Ovary (tissue), 10 donors: ENCODE data around the gene GNAI2. TPM values are rescaled to one million over a fixed set of nuclear protein-coding genes. Genes with fewer than 3 reads are reported as not detected.

Source experiments
- DNase-seq, 5 donors: peaks; one replicate each; pipeline ENCODE4 v3.0.0-alpha.2; 2019 to 2020
- H3K27ac ChIP-seq, 2 donors: fragments of 200-600 bp; one replicate each; pipeline versions ENCODE4 v1.5.1 to v1.8.0; 2019 to 2022
- H3K27me3 ChIP-seq: fragments of 200-600 bp; one replicate; pipeline ENCODE4 v1.8.0; 2022
- H3K36me3 ChIP-seq: fragments of 200-600 bp; sonication (generic); one replicate; pipeline ENCODE4 v1.5.1; 2019
- H3K4me1 ChIP-seq: one replicate; pipeline ENCODE4 v1.8.1; 2013; ENCODE audit warnings: mild to moderate bottlenecking, moderate library complexity; ENCODE audit not compliant: insufficient read depth
- H3K4me3 ChIP-seq: fragments of 200-600 bp; sonication (generic); one replicate; pipeline ENCODE4 v1.5.1; 2017
- H3K9me3 ChIP-seq, 2 donors: fragments of 200-600 bp in 1 of 2; sonication (generic) in 1 of 2; one replicate each; pipeline versions ENCODE4 v1.5.1 to v1.8.1; 2013 to 2019; ENCODE audit warnings: mild to moderate bottlenecking in 1 of 2, moderate library complexity in 1 of 2
- EP300 ChIP-seq: sonication (generic); formaldehyde crosslinking; IDR thresholded peaks from one replicate; pipeline ENCODE4 v1.6.1; 2017; ENCODE audit warnings: antibody characterized with exemption
- POLR2A ChIP-seq: fragments of 450-650 bp; IDR thresholded peaks from one replicate; pipeline ENCODE4 v1.6.1; 2017; ENCODE audit warnings: antibody characterized with exemption, mild to moderate bottlenecking, moderate library complexity
- WGBS, 3 donors: extraction: QIAGEN DNeasy Blood & Tissue Kit in 1 of 3; methylation state at CpG; one replicate each; pipeline versions ENCODE4 v1.1.5 to v1.1.7; 2013 to 2017; 5-methylcytosine and 5-hydroxymethylcytosine counted together
- intact Hi-C, 4 donors: fragments of 100-400 bp; cut with DNase I; formaldehyde crosslinking; loops; one replicate each; pipeline versions ENCODE4 v1.11.0 to v1.15.1; 2022 to 2023
- long read RNA-seq, 3 donors: library from polyadenylated mRNA in 2 of 3; unstranded in 2 of 3; transcript quantifications; one replicate each; pipeline ENCODE4 v2.0.0 and lab custom pipeline, GENCODE V29; 2021 to 2026
- polyA plus RNA-seq, 2 donors: library from polyadenylated mRNA; stranded (reverse); fragments of 200-250 nt in 1 of 2; fragments of 350-450 nt in 1 of 2; fragmentation: Illumina TruSeq in 1 of 2; extraction: RNeasy Lipid Tissue Mini Kit (QIAGEN cat#74804) in 1 of 2; gene quantifications; one replicate each; pipeline ENCODE4 v1.2.3, GENCODE V29; 2013 to 2014
- total RNA-seq, 7 donors: library from RNA; depleted of rRNA in 2 of 7; stranded (reverse); fragments of >200 nt in 2 of 7; fragmentation: NEBNext Ultra II Directional in 3 of 7; extraction: Animal tissue kit (Norgen Biotek cat#: 25700) in 3 of 7; gene quantifications; one replicate each; pipeline versions ENCODE4 v1.1.0 to v1.2.4, GENCODE V29; 2016 to 2023
- TF ChIP-seq, protein P1 (sequence below), 3 donors: fragments of 450-650 bp in 2 of 3; fragments of 200-600 bp in 1 of 3; IDR thresholded peaks; one replicate each; pipeline versions ENCODE4 v1.5.1 to v1.8.0; 2016 to 2022; ENCODE audit warnings: antibody characterized with exemption in 3 of 3, mild to moderate bottlenecking in 1 of 3
- donor health status: DM: no; HTN: no; CAD: no; lungs with moderate emphysema.
- donor health status: DM: no; HTN: no; CAD: no.
- donor health status: Bipolar disorder and iron deficiency.
- donor health status: DM: yes; HTN: yes; CAD: no.
- donor health status: DM: no; HTN: no; CAD: no.
- donor health status: DM: yes; HTN: yes; CAD: no.

The GNAI2 gene
- total RNA-seq (100 to 1,000 TPM in 6 of 7 donors, 10 to 100 TPM in 1; 72.3 to 259 (median 212) TPM), polyA plus RNA-seq (100 to 1,000 TPM; 189 to 309 TPM)
- long read RNA-seq, donor 1, transcript GNAI2-202 (9 exons, 2,464 nt), result minor isoform, 8 of 58 reads
- long read RNA-seq, donor 1, transcript GNAI2-203 (9 exons, 2,407 nt), result major isoform, 13 of 58 reads
- long read RNA-seq, donor 1, transcript GNAI2-210 (7 exons, 2,445 nt), result minor isoform, 11 of 58 reads
- long read RNA-seq, donor 1, partial matches to known transcripts, result 19 of 58 reads
- long read RNA-seq, donor 1, other reads (novel, unspliced or antisense), result 6 of 58 reads
- long read RNA-seq, donor 2, transcript GNAI2-202 (9 exons, 2,464 nt), result major isoform, 41 of 63 reads
- long read RNA-seq, donor 2, partial matches to known transcripts, result 20 of 63 reads
- long read RNA-seq, donor 2, other reads (novel, unspliced or antisense), result 0 of 63 reads
- long read RNA-seq, donor 3, transcript GNAI2-202 (9 exons, 2,464 nt), result major isoform, 318 of 376 reads
- long read RNA-seq, donor 3, partial matches to known transcripts, result 17 of 376 reads
- long read RNA-seq, donor 3, other reads (novel, unspliced or antisense), result 35 of 376 reads

DNA sequence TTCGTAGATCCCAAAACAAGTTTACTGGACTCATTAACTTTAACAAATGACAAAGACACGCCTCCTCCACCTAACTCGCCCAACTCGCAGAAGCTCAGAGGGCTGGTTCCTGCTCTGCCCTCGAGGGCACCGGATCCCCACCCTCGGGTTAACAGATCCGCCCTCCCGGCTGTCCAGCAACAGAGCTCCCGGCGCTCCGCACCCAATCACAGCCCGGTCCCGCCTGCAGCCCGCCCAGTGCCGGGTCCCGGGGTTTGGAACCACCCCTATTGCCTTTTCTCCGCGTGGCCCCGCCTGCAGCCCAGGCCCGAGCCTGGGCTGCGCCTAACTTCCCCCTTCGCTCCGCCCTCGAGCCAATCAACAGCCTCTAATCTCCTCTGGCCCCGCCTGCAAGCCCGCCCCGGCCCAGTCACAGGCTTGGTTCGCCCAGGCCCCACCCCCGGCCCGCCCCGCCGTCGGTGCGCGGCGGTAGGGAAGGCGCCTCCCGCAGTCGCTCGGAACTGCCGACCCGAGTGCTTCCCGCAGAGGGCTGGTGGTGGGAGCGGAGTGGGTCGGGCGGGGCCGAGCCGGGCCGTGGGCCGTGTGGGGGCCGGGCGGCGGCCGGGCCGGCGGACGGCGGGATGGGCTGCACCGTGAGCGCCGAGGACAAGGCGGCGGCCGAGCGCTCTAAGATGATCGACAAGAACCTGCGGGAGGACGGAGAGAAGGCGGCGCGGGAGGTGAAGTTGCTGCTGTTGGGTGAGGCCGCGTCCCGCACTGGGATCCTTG lies at the start of gene GNAI2:
GNAI2 (plus strand) TSS at position 489 of the 768 bp plus-strand sequence; CDS start at position 621, 132 bp downstream.
- peak; percentile 98 to 99 (median 99) for DNase-seq
- intact Hi-C loops, result no loop called here
- Histone ChIP-seq H3K27ac (peak within 1 kb of the TSS; percentile 71 to 80), H3K36me3 (no peaks in the 10 kb centered on the region), H3K9me3 (no peaks in the 10 kb centered on the region), H3K4me3 (peak within 1 kb of the TSS; percentile 69), H3K4me1 (peaks cover 12% of the 10 kb centered on the region), H3K27me3 (no peaks in the 10 kb centered on the region)
- WGBS, 3 donors, result 1 to 2% (median 1%) methylated on average over 44 to 75 of the region's 75 CpGs
- TF ChIP-seq EP300 (no peak), POLR2A (peak; percentile 84)
- TF ChIP-seq, protein P1, sequence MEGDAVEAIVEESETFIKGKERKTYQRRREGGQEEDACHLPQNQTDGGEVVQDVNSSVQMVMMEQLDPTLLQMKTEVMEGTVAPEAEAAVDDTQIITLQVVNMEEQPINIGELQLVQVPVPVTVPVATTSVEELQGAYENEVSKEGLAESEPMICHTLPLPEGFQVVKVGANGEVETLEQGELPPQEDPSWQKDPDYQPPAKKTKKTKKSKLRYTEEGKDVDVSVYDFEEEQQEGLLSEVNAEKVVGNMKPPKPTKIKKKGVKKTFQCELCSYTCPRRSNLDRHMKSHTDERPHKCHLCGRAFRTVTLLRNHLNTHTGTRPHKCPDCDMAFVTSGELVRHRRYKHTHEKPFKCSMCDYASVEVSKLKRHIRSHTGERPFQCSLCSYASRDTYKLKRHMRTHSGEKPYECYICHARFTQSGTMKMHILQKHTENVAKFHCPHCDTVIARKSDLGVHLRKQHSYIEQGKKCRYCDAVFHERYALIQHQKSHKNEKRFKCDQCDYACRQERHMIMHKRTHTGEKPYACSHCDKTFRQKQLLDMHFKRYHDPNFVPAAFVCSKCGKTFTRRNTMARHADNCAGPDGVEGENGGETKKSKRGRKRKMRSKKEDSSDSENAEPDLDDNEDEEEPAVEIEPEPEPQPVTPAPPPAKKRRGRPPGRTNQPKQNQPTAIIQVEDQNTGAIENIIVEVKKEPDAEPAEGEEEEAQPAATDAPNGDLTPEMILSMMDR (IDR thresholded peaks at IDR 0.05), result peak in 1 of 3 donors; percentile 16

DNA sequence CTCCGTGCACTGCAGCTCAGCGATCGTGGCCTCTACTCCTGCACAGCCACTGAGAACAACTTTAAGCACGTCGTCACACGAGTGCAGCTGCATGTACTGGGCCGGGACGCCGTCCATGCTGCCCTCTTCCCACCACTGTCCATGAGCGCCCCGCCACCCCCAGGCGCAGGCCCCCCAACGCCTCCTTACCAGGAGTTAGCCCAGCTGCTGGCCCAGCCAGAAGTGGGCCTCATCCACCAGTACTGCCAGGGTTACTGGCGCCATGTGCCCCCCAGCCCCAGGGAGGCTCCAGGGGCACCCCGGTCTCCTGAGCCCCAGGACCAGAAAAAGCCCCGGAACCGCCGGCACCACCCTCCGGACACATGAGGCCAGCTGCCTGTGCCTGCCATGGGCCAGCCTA lies 48.3 kb upstream of the GNAI2 start:
- no peaks in the 10 kb centered on the region for H3K27me3 ChIP-seq
- H3K4me3 ChIP-seq, result no peak overlapping the region
- TF ChIP-seq, protein P1 (IDR thresholded peaks at IDR 0.05), result no peak
- TF ChIP-seq POLR2A, result no peak
- no peak for TF ChIP-seq EP300
- no peaks in the 10 kb centered on the region for H3K36me3 ChIP-seq
- intact Hi-C loops, result loop anchor here in 2 of 4 donors (2.0 kb wide), 1 partner anchor 65 kb away; no protein-coding TSS in a partner anchor
- no peaks in the 10 kb centered on the region for H3K9me3 ChIP-seq
- no peak for DNase-seq
- no peak overlapping the region for H3K27ac ChIP-seq
- H3K4me1 ChIP-seq, result no peaks in the 10 kb centered on the region
- WGBS, 3 donors, result 92 to 94% (median 93%) methylated on average over 19 of the region's 19 CpGs

DNA sequence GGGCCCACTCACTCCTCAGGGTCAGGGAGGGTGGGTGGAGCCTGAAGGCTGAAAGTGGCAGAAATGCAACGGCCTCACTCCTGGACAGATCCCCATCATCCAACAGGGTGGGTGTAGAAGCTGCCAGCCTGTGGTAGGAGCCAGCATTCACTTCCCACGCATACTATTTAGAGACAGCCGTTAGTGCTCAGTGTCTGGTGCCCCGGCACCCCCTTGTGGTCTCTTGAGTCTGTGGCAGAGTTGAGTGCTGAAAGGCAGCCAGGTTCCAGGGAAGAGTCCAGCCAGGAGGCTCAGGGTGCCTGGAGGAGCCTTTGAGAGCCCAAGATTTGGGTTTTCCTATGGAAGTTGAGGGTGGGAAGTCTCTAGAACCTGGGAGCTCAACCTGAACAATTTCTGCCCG lies 46.7 kb upstream of the GNAI2 start:
- no peak overlapping the region for H3K27ac ChIP-seq
- WGBS, 3 donors, result 8 to 9% (median 9%) methylated on average over 5 of the region's 5 CpGs
- H3K9me3 ChIP-seq, result no peaks in the 10 kb centered on the region
- peak; percentile 59 to 83 (median 73) for DNase-seq
- intact Hi-C loops, result loop anchor here in 2 of 4 donors (2.0 kb wide), 1 partner anchor 66 kb away; no protein-coding TSS in a partner anchor
- no peak overlapping the region for H3K4me3 ChIP-seq
- peaks cover 10% of the 10 kb centered on the region for H3K27me3 ChIP-seq
- TF ChIP-seq POLR2A (no peak), EP300 (no peak)
- TF ChIP-seq, protein P1 (IDR thresholded peaks at IDR 0.05), result peak; percentile 54 to 58 (median 55)
- no peaks in the 10 kb centered on the region for H3K4me1 ChIP-seq
- no peaks in the 10 kb centered on the region for H3K36me3 ChIP-seq

DNA sequence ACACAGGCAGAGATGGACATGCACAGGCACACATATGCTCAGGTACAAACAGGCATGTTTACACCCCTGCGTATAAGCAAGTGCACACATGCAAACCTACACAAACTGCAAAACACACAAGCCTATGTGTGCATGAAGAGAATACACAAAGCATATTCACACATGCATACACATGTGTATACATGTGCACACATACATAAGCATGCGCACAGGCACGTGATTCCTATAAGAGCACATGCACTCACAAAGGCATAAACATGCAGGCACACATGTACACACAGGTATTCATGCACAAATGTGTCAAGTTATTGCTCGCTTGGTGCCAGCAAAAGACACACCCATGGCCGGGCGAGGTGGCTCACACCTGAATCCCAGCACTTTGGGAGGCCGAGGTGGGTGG lies 46.0 kb upstream of the GNAI2 start:
- intact Hi-C loops, result loop anchor here (2.0 to 5.0 kb wide), 3 partner anchors 67 to 82 kb away; no protein-coding TSS in a partner anchor
- Histone ChIP-seq H3K27me3 (peaks cover 10% of the 10 kb centered on the region), H3K4me3 (no peak overlapping the region), H3K36me3 (no peaks in the 10 kb centered on the region), H3K27ac (no peak overlapping the region), H3K9me3 (no peaks in the 10 kb centered on the region), H3K4me1 (peaks cover 3% of the 10 kb centered on the region)
- TF ChIP-seq POLR2A (no peak), EP300 (no peak)
- TF ChIP-seq, protein P1 (IDR thresholded peaks at IDR 0.05), result no peak
- WGBS, 3 donors, result 82 to 87% (median 87%) methylated on average over 7 of the region's 7 CpGs
- no peak for DNase-seq
